Sciatic nerve (tissue), 2 donors: Measurements from ENCODE around the gene TMEM63C. TPM values are rescaled to one million over a fixed set of nuclear protein-coding genes. Genes with fewer than 3 reads are reported as not detected.

Experiments
- ATAC-seq: fragments of 200-7000 bp; cut with Tn5 transposase; one replicate; pipeline ENCODE4 v1.9.1; 2020; ENCODE audit warnings: mild to moderate bottlenecking, moderate library complexity
- DNase-seq: peaks from one replicate; pipeline ENCODE4 v3.0.0-alpha.2; 2020; ENCODE audit warnings: low spot score
- intact Hi-C: fragments of 100-400 bp; cut with DNase I; formaldehyde crosslinking; loops from one replicate; pipeline ENCODE4 v1.14.2; 2022
- microRNA-seq: library from miRNA; unstranded; fragments of <30 nt; microRNA quantifications from one replicate; pipeline ENCODE4 v1.2.0, GENCODE V29; 2020
- total RNA-seq: library from RNA; stranded (reverse); fragmentation: NEBNext Ultra II Directional; extraction: Animal tissue kit (Norgen Biotek cat#: 25700); gene quantifications from one replicate; pipeline ENCODE4 v1.2.1, GENCODE V29; 2021
- donor health status: DM: no; HTN: no; CAD: no.
- donor health status: DM: no; HTN: no; CAD: no.

Gene TMEM63C
- total RNA-seq, 1 donor from 2014 or later: not detected

DNA sequence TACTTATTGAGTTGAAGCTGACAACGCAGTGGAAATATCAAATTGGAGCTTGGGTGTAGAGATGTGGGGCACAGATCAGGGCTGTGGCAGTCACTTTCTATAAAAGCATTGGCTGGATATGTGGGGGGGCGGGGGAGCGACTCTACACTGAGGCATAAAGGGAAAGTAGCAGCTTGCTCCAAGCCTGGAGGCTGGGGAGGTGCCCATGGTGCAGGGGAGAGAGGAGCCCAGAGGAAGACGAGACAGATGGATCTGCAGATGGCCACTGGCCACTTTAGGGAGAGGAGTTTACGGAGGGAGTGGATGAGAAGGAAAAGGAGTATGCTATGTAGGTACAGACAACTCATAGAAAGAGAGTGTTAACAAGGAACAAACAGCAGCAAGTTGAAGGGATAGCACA lies 102.9 kb downstream of the TMEM63C start:
- no peak for ATAC-seq
- no peak for DNase-seq
- intact Hi-C loops: no loop called here

GRCh38 chr14:77286576-77286975 lies 105.0 kb downstream of the TMEM63C start:
- ATAC-seq (no peak), DNase-seq (no peak)
- intact Hi-C loops: no loop called here

GRCh38 chr14:77290705-77291104 lies 109.1 kb downstream of the TMEM63C start:
- intact Hi-C loops: no loop called here
- ATAC-seq (no peak), DNase-seq (no peak)

GRCh38 chr14:77296155-77296554 lies 114.6 kb downstream of the TMEM63C start:
- ATAC-seq: no peak
- intact Hi-C loops: no loop called here
- DNase-seq: no peak

DNA sequence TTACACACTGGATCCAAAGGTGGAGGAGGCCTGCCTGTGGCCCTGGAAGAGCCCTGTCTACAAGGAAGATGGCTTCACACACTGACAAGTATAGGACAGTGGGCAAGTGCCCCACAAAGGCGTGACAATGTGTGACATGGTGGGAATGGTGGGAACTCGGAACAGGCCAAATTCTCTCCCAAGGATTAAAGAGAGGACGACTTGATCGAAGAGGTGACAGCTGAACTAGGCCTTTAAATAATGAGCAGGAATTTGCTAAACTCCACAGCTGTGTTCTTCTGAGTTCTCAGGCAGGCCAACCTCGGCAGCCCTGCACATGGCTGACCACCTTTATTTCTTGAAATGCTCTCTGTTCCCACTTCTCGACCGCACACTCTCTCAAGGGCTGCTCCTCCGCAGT lies 115.3 kb downstream of the TMEM63C start:
- intact Hi-C loops: no loop called here
- DNase-seq: no peak

GRCh38 chr14:77299771-77300170 lies 118.2 kb downstream of the TMEM63C start:
- DNase-seq (no peak), ATAC-seq (no peak)
- intact Hi-C loops: no loop called here

More for the DNA sequence above, 115.3 kb downstream of the TMEM63C start:
- no peak for ATAC-seq

- ATAC-seq: peak; percentile 89
- intact Hi-C loops: no loop called here
- DNase-seq: peak; percentile 92
Measured at GRCh38 chr14:77301103-77301502, 119.5 kb downstream of the TMEM63C start.

DNA sequence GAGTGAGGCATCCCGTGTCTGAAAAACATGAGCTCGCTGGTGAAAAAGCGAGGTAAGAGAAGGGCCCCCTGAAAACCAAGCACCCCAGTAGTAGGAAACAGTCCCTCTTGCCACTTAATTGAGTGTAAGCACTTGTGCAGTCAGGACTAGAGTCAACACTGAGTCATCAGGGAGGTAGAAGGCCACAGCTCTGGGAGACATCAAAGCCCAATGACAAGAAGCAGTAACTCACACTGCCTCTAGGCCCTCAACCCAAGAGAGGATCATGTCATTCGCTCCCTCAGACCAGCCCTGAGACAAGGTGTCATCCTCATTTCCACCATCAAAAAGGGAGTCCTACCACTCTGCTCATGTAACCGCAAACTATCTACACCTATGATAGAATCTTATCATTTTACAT lies 121.3 kb downstream of the TMEM63C start:
- intact Hi-C loops: no loop called here
- DNase-seq (no peak), ATAC-seq (no peak)

DNA sequence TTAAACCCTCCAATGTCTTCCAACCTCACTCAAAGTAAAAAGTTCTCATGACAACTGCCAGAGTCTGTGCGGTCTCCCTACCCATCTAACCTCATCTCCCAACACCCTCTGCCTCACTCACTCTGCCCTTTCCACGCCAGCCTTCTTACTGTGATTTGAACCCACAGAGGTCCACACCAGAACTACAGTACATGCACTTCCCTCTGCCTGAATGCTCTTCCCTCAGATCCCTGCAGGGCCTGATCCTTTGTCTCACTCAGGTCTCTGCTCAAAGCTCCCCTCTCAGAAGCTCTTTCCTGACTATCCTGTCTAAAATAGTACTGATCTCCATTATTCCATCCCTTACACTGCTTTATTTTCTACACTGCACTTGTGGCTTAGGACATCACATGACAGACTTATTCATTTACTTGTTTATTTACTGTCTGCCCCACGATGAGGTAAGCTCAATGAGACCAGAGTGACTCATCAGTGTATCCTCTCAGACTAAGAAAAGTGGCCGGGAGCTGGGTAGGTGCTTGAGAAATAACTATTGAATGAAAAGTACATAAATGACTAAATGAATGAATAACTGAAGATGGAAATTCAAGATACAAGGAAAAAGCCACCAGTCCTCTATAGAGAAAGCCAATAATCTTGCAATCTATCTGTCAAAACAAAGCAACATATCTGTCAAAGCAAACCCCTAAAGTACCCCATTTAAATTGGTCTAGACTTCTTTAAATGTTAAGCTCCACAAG lies 122.0 kb downstream of the TMEM63C start:
- intact Hi-C loops: no loop called here
- ATAC-seq (peak; percentile 51), DNase-seq (no peak)

- ATAC-seq (no peak), DNase-seq (no peak)
- intact Hi-C loops: no loop called here
Measured at GRCh38 chr14:77305696-77306095, 124.1 kb downstream of the TMEM63C start.

DNA sequence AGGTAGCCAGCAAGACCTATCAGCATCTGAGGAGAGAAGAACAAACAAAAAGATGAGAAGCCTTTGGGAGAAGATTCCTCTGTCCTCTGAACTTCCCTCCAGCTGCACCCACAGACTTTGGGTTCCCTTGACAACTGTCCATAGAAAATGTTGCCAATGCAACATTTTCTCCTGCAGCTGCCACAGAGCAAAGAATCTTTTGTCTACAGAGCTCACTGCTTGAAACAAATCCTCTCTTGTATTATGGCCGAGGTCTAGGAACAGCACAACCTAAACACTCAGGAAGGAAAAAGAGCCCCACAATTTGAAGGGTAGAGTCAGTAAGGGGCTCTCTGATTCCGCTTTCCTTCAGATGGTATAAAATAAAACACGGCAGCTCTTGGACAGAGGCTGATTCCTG lies 124.8 kb downstream of the TMEM63C start:
- DNase-seq: no peak
- intact Hi-C loops: no loop called here
- peak; percentile 87 for ATAC-seq

DNA sequence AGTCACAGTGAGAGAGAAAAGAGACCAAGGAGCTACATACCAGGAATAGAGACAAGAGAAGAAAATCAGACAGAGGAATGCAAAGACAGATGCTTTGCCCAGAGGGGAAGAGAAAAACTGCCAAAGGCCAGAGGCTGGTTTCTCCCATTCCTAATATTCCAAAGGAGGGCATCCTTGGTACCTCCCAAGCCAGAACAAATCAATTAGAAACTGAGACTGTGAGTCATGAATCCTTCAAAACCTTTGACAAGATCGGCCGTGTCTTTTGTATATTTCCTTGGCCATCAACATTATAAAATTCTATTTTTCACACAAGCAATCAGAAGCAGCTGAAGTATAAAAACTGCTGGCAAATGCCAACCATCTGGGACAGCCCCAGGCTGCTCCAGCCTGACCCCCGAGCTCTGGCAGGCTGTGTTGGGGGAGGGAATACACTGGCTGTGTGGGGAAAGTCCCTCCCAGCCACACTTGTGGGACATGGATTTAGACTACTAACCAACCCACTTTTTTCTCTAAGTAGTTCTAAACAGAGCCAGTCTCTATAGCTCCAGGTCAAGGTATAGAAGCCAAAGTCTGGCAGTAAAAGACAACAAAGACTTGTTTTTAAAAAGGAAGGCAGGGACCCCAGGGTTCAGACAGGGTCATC lies 125.4 kb downstream of the TMEM63C start:
- DNase-seq (no peak), ATAC-seq (peak; percentile 89)
- intact Hi-C loops: no loop called here

Small RNA genes within 50 kb of the gene (microRNA-seq; reads per million reads assigned to microRNA genes)
- not detected for gene MIR1260A

Other genes with a start within 250 kb of the TMEM63C start
- gene IRF2BPL, start 153.1 kb upstream of the TMEM63C start, total RNA-seq: 59.6 TPM
- gene CIPC, start 83.5 kb upstream of the TMEM63C start, total RNA-seq: 39.5 TPM
- gene ZDHHC22, start 40.0 kb upstream of the TMEM63C start, total RNA-seq: not detected
- gene NGB, start 89.4 kb downstream of the TMEM63C start, total RNA-seq: not detected
- 30.4 TPM for gene POMT2, start 139.1 kb downstream of the TMEM63C start, total RNA-seq
- gene GSTZ1, start 139.2 kb downstream of the TMEM63C start, total RNA-seq: 9.5 TPM
- gene TMED8, start 195.3 kb downstream of the TMEM63C start, total RNA-seq: 10.5 TPM
- 0.36 TPM for gene SAMD15, start 195.6 kb downstream of the TMEM63C start, total RNA-seq
- gene NOXRED1, start 241.7 kb downstream of the TMEM63C start, total RNA-seq: 1.0 TPM